ENCODE measurements around the gene PKDCC. TPM values are rescaled to one million over a fixed set of nuclear protein-coding genes. Genes with fewer than 3 reads are reported as not detected.

The PKDCC gene
- total and polyA plus RNA-seq, 2 of the 13 experiments (the other 11 are each of a cell fraction or from before 2014, with no cell fraction given) = 52.6 to 58.8 TPM

- TF ChIP-seq ZNF3 (CRISPR knock-in tag; IDR thresholded peaks at IDR 0.05) (no peak), ZNF207 (IDR thresholded peaks at IDR 0.05; ENCODE audit: borderline replicate concordance) (no peak), HDAC6 (IDR thresholded peaks at IDR 0.05; ENCODE audit: low read depth, low read length) (no peak), RCOR2 (CRISPR knock-in tag; IDR thresholded peaks at IDR 0.05) (peak; percentile 46; the same call in 1 of the 2 replicates), ZNF501 (CRISPR knock-in tag; IDR thresholded peaks at IDR 0.05) (no peak), ZNF543 (CRISPR knock-in tag; IDR thresholded peaks at IDR 0.05) (no peak), GABPA (IDR thresholded peaks at IDR 0.05; ENCODE audit: low read depth, low read length) (no peak), GABPA (CRISPR knock-in tag; IDR thresholded peaks at IDR 0.05; ENCODE audit: low read depth) (peak; percentile 62; the same call in 1 of the 2 replicates), ZNF605 (CRISPR knock-in tag; IDR thresholded peaks at IDR 0.05) (peak; percentile 60; the same call in 1 of the 2 replicates), ZBTB40 (IDR thresholded peaks at IDR 0.05) (no peak), ZBTB40 (CRISPR knock-in tag; IDR thresholded peaks at IDR 0.05) (no peak), SSRP1 (CRISPR knock-in tag; IDR thresholded peaks at IDR 0.05) (0 out of 2 replicates have a peak, but pooled peaks have one; percentile 14), ETV5 (CRISPR knock-in tag; IDR thresholded peaks at IDR 0.05; ENCODE audit: borderline replicate concordance) (peak; percentile 69), ATF3 (CRISPR knock-in tag; IDR thresholded peaks at IDR 0.05) (no peak; the same call in 1 of the 2 replicates), MLLT10 (CRISPR knock-in tag; IDR thresholded peaks at IDR 0.05) (no peak), NFE2 (CRISPR knock-in tag; IDR thresholded peaks at IDR 0.05) (no peak), ZNF496 (CRISPR knock-in tag; IDR thresholded peaks at IDR 0.05; ENCODE audit: insufficient replicate concordance) (no peak), MAZ (IDR thresholded peaks at IDR 0.05; ENCODE audit: borderline replicate concordance, low read depth, low read length) (no peak), MAZ (CRISPR knock-in tag; IDR thresholded peaks at IDR 0.05; ENCODE audit: low read depth) (0 out of 2 replicates have a peak, but pooled peaks have one; percentile 20), ZNF441 (CRISPR knock-in tag; IDR thresholded peaks at IDR 0.05; ENCODE audit: borderline replicate concordance) (0 out of 2 replicates have a peak, but pooled peaks have one; percentile 58)
Measured at GRCh38 chr2:42053791-42054701, 6.2 kb downstream of the PKDCC start (continued).

All from HepG2 (cell line).